ENCODE measurements around the gene FSIP1. TPM values are rescaled to one million over a fixed set of nuclear protein-coding genes. Genes with fewer than 3 reads are reported as not detected.

Gene FSIP1
- polyA plus RNA-seq, 2 of the 4 experiments (the other 2 are of a cell fraction): 0.71 to 0.93 TPM

DNA sequence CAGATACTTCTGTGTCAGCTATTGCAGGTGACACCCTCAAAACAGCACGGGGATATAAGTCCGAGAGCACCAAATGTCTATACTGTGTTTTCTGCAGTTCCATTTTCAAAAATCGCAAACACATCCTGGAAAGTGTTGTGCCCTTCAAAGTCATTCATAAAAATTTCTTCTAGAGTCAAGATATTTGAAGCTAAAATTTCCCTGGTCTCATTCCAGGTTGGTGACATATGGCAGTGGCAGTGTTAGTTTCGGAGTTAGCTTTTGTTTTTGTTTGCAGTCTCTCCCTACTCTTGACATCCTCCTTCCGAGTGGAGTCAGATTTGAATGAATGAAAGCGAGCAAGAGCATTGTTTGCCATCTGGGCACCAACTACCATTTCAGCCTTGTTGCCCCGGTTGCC is 3.2 kb upstream of the FSIP1 start:
- Histone ChIP-seq H3K4me2 (no peak overlapping the region), H3K27ac (no peak overlapping the region), H3K4me1 (peaks cover 15% of the 10 kb centered on the region; the same call in 2 of the 3 replicates), H3K4me3 (no peak overlapping the region), H3K9me3 (peaks cover 4% of the 10 kb centered on the region; the same call in 1 of the 3 replicates)
- no peak for DNase-seq (ENCODE audit: low read depth in 1 of 2, low spot score in 1 of 2)
- POLR2A ChIA-PET: interaction anchor here (1.1 kb wide), 1 partner anchor 147 kb away, joined by 3 read pairs; no protein-coding TSS in a partner anchor
- 78% methylated on average over 7 of the region's 7 CpGs for WGBS (ENCODE audit: missing lambda C conversion rate)
- ATAC-seq: no peak
- TF ChIP-seq FOSL2 (IDR thresholded peaks at IDR 0.05) (no peak), FOSL2 (CRISPR knock-in tag; IDR thresholded peaks at IDR 0.05) (no peak)
- CTCF ChIA-PET: interaction anchor here (0.7 to 1.6 kb wide), 7 partner anchors 13 to 489 kb away, joined by 3 to 15 read pairs (median 3); no protein-coding TSS in a partner anchor
- FAIRE-seq: no peak

DNA sequence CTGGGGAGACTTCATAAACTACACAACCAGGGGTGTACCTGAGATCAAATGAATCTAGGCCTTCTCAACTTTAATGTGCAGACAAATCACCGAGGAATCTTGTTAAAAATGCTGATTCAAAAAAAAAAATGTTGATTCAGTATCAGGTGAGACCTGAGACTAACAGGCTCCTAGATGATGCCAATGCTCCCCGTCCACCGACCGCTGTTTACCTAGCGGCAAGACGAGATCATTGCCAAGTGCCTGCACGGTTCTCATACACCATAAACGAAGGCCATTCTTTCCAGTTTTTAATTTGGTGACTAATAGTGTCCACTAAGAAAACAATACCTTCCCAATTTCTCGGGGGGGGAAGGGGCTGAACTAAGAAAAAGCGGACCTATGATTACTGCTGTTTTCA is 2.5 kb upstream of the FSIP1 start:
- TF ChIP-seq MAFK (IDR thresholded peaks at IDR 0.05; ENCODE audit: partially characterized antibody): peak; percentile 5
- TF ChIP-seq, protein P1, sequence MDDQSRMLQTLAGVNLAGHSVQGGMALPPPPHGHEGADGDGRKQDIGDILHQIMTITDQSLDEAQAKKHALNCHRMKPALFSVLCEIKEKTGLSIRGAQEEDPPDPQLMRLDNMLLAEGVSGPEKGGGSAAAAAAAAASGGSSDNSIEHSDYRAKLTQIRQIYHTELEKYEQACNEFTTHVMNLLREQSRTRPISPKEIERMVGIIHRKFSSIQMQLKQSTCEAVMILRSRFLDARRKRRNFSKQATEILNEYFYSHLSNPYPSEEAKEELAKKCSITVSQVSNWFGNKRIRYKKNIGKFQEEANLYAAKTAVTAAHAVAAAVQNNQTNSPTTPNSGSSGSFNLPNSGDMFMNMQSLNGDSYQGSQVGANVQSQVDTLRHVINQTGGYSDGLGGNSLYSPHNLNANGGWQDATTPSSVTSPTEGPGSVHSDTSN (IDR thresholded peaks at IDR 0.05): no peak
- TF ChIP-seq CBX2 (IDR thresholded peaks at IDR 0.05; ENCODE audit: borderline replicate concordance, low read depth): no peak
- DNase-seq (ENCODE audit: low read depth in 1 of 2, low spot score in 1 of 2): no peak
- Histone ChIP-seq H3K4me3 (no peak overlapping the region), H3K9me3 (peaks cover 4% of the 10 kb centered on the region; the same call in 1 of the 3 replicates), H3K4me2 (no peak overlapping the region), H3K4me1 (peaks cover 15% of the 10 kb centered on the region; the same call in 2 of the 3 replicates), H3K27ac (no peak overlapping the region)
- ChIA-PET POLR2A (interaction anchor here (1.1 kb wide), 1 partner anchor 148 kb away, joined by 3 read pairs; no protein-coding TSS in a partner anchor), CTCF (interaction anchor here (0.7 to 1.6 kb wide), 7 partner anchors 9 to 490 kb away, joined by 3 to 15 read pairs (median 3); partner anchors contain the start of gene EIF2AK4)
- no peak for ATAC-seq
- 63% methylated on average over 10 of the region's 10 CpGs for WGBS (ENCODE audit: missing lambda C conversion rate)
- no peak for FAIRE-seq

DNA sequence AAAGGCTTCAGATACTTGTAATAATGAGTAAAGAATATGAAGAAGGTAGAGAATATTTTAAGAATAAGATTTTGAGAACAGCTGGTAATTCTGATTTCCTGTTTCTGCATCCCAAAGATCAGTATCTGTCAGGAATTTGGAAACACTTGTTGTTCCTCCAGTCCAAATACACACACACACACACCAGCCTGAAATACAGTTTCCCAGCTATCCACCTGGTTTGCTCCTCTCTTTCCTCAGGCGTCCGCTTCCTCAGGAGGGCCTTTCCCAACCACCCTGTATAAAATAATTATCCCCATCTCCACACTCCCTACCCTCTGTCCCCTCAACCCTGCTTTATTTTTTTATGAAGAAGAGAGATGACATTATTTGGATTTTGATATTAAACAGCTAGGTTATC is 2.0 kb upstream of the FSIP1 start:
- H3K4me3 ChIP-seq: no peak overlapping the region
- peaks cover 4% of the 10 kb centered on the region; the same call in 1 of the 3 replicates for H3K9me3 ChIP-seq
- no peak for DNase-seq (ENCODE audit: low read depth in 1 of 2, low spot score in 1 of 2)
- peaks cover 15% of the 10 kb centered on the region; the same call in 2 of the 3 replicates for H3K4me1 ChIP-seq
- FAIRE-seq: no peak
- no peak for TF ChIP-seq MAZ (IDR thresholded peaks at IDR 0.05; ENCODE audit: borderline replicate concordance, low read depth, low read length)
- TF ChIP-seq, protein P1 (IDR thresholded peaks at IDR 0.05): no peak
- TF ChIP-seq, protein P2, sequence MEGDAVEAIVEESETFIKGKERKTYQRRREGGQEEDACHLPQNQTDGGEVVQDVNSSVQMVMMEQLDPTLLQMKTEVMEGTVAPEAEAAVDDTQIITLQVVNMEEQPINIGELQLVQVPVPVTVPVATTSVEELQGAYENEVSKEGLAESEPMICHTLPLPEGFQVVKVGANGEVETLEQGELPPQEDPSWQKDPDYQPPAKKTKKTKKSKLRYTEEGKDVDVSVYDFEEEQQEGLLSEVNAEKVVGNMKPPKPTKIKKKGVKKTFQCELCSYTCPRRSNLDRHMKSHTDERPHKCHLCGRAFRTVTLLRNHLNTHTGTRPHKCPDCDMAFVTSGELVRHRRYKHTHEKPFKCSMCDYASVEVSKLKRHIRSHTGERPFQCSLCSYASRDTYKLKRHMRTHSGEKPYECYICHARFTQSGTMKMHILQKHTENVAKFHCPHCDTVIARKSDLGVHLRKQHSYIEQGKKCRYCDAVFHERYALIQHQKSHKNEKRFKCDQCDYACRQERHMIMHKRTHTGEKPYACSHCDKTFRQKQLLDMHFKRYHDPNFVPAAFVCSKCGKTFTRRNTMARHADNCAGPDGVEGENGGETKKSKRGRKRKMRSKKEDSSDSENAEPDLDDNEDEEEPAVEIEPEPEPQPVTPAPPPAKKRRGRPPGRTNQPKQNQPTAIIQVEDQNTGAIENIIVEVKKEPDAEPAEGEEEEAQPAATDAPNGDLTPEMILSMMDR (IDR thresholded peaks at IDR 0.05): no peak
- no peak for TF ChIP-seq HEYL (CRISPR knock-in tag; IDR thresholded peaks at IDR 0.05)
- TF ChIP-seq, protein P3, sequence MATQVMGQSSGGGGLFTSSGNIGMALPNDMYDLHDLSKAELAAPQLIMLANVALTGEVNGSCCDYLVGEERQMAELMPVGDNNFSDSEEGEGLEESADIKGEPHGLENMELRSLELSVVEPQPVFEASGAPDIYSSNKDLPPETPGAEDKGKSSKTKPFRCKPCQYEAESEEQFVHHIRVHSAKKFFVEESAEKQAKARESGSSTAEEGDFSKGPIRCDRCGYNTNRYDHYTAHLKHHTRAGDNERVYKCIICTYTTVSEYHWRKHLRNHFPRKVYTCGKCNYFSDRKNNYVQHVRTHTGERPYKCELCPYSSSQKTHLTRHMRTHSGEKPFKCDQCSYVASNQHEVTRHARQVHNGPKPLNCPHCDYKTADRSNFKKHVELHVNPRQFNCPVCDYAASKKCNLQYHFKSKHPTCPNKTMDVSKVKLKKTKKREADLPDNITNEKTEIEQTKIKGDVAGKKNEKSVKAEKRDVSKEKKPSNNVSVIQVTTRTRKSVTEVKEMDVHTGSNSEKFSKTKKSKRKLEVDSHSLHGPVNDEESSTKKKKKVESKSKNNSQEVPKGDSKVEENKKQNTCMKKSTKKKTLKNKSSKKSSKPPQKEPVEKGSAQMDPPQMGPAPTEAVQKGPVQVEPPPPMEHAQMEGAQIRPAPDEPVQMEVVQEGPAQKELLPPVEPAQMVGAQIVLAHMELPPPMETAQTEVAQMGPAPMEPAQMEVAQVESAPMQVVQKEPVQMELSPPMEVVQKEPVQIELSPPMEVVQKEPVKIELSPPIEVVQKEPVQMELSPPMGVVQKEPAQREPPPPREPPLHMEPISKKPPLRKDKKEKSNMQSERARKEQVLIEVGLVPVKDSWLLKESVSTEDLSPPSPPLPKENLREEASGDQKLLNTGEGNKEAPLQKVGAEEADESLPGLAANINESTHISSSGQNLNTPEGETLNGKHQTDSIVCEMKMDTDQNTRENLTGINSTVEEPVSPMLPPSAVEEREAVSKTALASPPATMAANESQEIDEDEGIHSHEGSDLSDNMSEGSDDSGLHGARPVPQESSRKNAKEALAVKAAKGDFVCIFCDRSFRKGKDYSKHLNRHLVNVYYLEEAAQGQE (IDR thresholded peaks at IDR 0.05): no peak
- no peak for TF ChIP-seq MAFK (IDR thresholded peaks at IDR 0.05; ENCODE audit: partially characterized antibody)
- no peak for TF ChIP-seq CBX2 (IDR thresholded peaks at IDR 0.05; ENCODE audit: borderline replicate concordance, low read depth)
- no peak for TF ChIP-seq EP300 (IDR thresholded peaks at IDR 0.05)
- no peak for TF ChIP-seq HDAC2 (IDR thresholded peaks at IDR 0.05)
- TF ChIP-seq RAD21 (conservative IDR thresholded peaks at IDR 0.05 in 1 of 2, IDR thresholded peaks at IDR 0.05 in 1 of 2): no peak
- no peak for TF ChIP-seq ESRRA (IDR thresholded peaks at IDR 0.05; ENCODE audit: borderline replicate concordance, low read length)
- TF ChIP-seq CHD4 (IDR thresholded peaks at IDR 0.05; ENCODE audit: borderline replicate concordance): no peak
- ATAC-seq: no peak
- ChIA-PET CTCF (interaction anchor here (0.7 to 1.6 kb wide), 4 partner anchors 10 to 490 kb away, joined by 3 to 15 read pairs (median 4); partner anchors contain the start of gene EIF2AK4), POLR2A (interaction anchor here (1.1 kb wide), 1 partner anchor 148 kb away, joined by 3 read pairs; no protein-coding TSS in a partner anchor)
- WGBS (ENCODE audit: missing lambda C conversion rate): 93% methylated on average over 2 of the region's 2 CpGs
- peak overlapping the region; percentile 83; the same call in 1 of the 3 replicates for H3K4me2 ChIP-seq
- no peak overlapping the region for H3K27ac ChIP-seq
